Measurements from ENCODE around the gene SHQ1. TPM values are rescaled to one million over a fixed set of nuclear protein-coding genes. Genes with fewer than 3 reads are reported as not detected.

The SHQ1 gene
- total RNA-seq, 3 donors from 2014 or later (not counting 1 experiment from before 2014, with no cell fraction given): 16.3 to 36.7 (median 35.9) TPM

GRCh38 chr3:72855001-72855400, 6.8 kb upstream of the SHQ1 start:
- no peak for TF ChIP-seq CTCF (IDR thresholded peaks at IDR 0.05)
- Mint-ChIP-seq H3K36me3 (no peaks in the 10 kb centered on the region), H3K27me3 (ENCODE audit: low read depth in 2 of 2) (peaks cover 4 to 13% of the 10 kb centered on the region in 2 donors), H3K27ac (no peak overlapping the region), H3K9me3 (no peaks in the 10 kb centered on the region), H3K4me3 (no peak overlapping the region), H3K4me1 (no peaks in the 10 kb centered on the region)
- intact Hi-C loops (cut with micrococcal nuclease): no loop called here
- ATAC-seq: no peak
- Histone ChIP-seq H3K9me3 (ENCODE audit: control insufficient read depth, insufficient read depth, low read length) (no peaks in the 10 kb centered on the region), H3K4me3 (ENCODE audit: low read length) (no peak overlapping the region), H3K27me3 (ENCODE audit: control insufficient read depth, insufficient read depth, low read length) (no peaks in the 10 kb centered on the region), H3K27ac (ENCODE audit: low read length) (no peak overlapping the region), H3K36me3 (ENCODE audit: control insufficient read depth, insufficient read depth, low read length) (no peaks in the 10 kb centered on the region), H3K4me1 (ENCODE audit: control insufficient read depth, insufficient read depth, low read length) (no peaks in the 10 kb centered on the region)
- no peak for DNase-seq
- 92% methylated on average over 7 of the region's 7 CpGs for WGBS (ENCODE audit: insufficient coverage)

GRCh38 chr3:72848703-72849081, 447 bp upstream of the SHQ1 start:
- H3K27ac Mint-ChIP-seq: peak overlapping the region; percentile 74 to 83
- no peaks in the 10 kb centered on the region for H3K27me3 Mint-ChIP-seq (ENCODE audit: low read depth in 2 of 2)
- no peak for TF ChIP-seq CTCF (IDR thresholded peaks at IDR 0.05)
- peaks cover 39 to 45% of the 10 kb centered on the region in 2 donors for H3K4me1 Mint-ChIP-seq
- peak overlapping the region; percentile 16 for H3K27ac ChIP-seq (ENCODE audit: low read length)
- H3K9me3 Mint-ChIP-seq: no peaks in the 10 kb centered on the region
- no peaks in the 10 kb centered on the region for H3K9me3 ChIP-seq (ENCODE audit: control insufficient read depth, insufficient read depth, low read length)
- ATAC-seq (peak; percentile 27 to 40 (median 36)), DNase-seq (peak in 1 of 2 donors; percentile 78)
- WGBS (ENCODE audit: insufficient coverage): 0% methylated on average over 11 of the region's 11 CpGs
- no peaks in the 10 kb centered on the region for H3K27me3 ChIP-seq (ENCODE audit: control insufficient read depth, insufficient read depth, low read length)
- intact Hi-C loops (cut with micrococcal nuclease): loop anchor here (10.0 kb wide), 1 partner anchor 1144 kb away; no protein-coding TSS in a partner anchor
- peak overlapping the region; percentile 81 for H3K4me3 ChIP-seq (ENCODE audit: low read length)
- H3K36me3 ChIP-seq (ENCODE audit: control insufficient read depth, insufficient read depth, low read length): no peaks in the 10 kb centered on the region
- H3K4me3 Mint-ChIP-seq: peak overlapping the region; percentile 93
- H3K4me1 ChIP-seq (ENCODE audit: control insufficient read depth, insufficient read depth, low read length): peaks cover 10% of the 10 kb centered on the region
- H3K36me3 Mint-ChIP-seq: no peaks in the 10 kb centered on the region

- intact Hi-C loops (cut with micrococcal nuclease): loop anchor here (10.0 kb wide), 1 partner anchor 1142 kb away; no protein-coding TSS in a partner anchor
- H3K27me3 Mint-ChIP-seq (ENCODE audit: low read depth in 2 of 2): no peaks in the 10 kb centered on the region
- H3K27me3 ChIP-seq (ENCODE audit: control insufficient read depth, insufficient read depth, low read length): no peaks in the 10 kb centered on the region
- DNase-seq (peak in 1 of 2 donors; percentile 7), ATAC-seq (no peak)
- H3K36me3 ChIP-seq (ENCODE audit: control insufficient read depth, insufficient read depth, low read length): peaks cover 2% of the 10 kb centered on the region
- no peaks in the 10 kb centered on the region for H3K36me3 Mint-ChIP-seq
- peaks cover 39 to 45% of the 10 kb centered on the region in 2 donors for H3K4me1 Mint-ChIP-seq
- H3K4me1 ChIP-seq (ENCODE audit: control insufficient read depth, insufficient read depth, low read length): peaks cover 10% of the 10 kb centered on the region
- H3K9me3 Mint-ChIP-seq: no peaks in the 10 kb centered on the region
- 34% methylated on average over 6 of the region's 6 CpGs for WGBS (ENCODE audit: insufficient coverage)
- H3K4me3 Mint-ChIP-seq: peak overlapping the region; percentile 93
- no peaks in the 10 kb centered on the region for H3K9me3 ChIP-seq (ENCODE audit: control insufficient read depth, insufficient read depth, low read length)
- TF ChIP-seq CTCF (IDR thresholded peaks at IDR 0.05): no peak
- no peak overlapping the region for H3K27ac ChIP-seq (ENCODE audit: low read length)
- H3K27ac Mint-ChIP-seq: peak overlapping the region; percentile 74 to 83
- H3K4me3 ChIP-seq (ENCODE audit: low read length): peak overlapping the region; percentile 81
Measured at GRCh38 chr3:72847282-72847681, 963 bp downstream of the SHQ1 start.

- H3K27ac Mint-ChIP-seq: no peak overlapping the region
Measured at GRCh38 chr3:72846166-72846565, 2.1 kb downstream of the SHQ1 start.

More at GRCh38 chr3:72846166-72846565, 2.1 kb downstream of the SHQ1 start:
- Histone ChIP-seq H3K9me3 (ENCODE audit: control insufficient read depth, insufficient read depth, low read length) (no peaks in the 10 kb centered on the region), H3K27ac (ENCODE audit: low read length) (no peak overlapping the region), H3K27me3 (ENCODE audit: control insufficient read depth, insufficient read depth, low read length) (no peaks in the 10 kb centered on the region), H3K4me1 (ENCODE audit: control insufficient read depth, insufficient read depth, low read length) (peaks cover 10% of the 10 kb centered on the region), H3K4me3 (ENCODE audit: low read length) (no peak overlapping the region), H3K36me3 (ENCODE audit: control insufficient read depth, insufficient read depth, low read length) (peaks cover 13% of the 10 kb centered on the region)
- DNase-seq (no peak), ATAC-seq (no peak)
- Mint-ChIP-seq H3K27me3 (ENCODE audit: low read depth in 2 of 2) (no peaks in the 10 kb centered on the region), H3K4me3 (peak overlapping the region; percentile 35), H3K4me1 (peaks cover 39 to 45% of the 10 kb centered on the region in 2 donors), H3K36me3 (no peaks in the 10 kb centered on the region), H3K9me3 (no peaks in the 10 kb centered on the region)
- WGBS (ENCODE audit: insufficient coverage): 95% methylated on average over 10 of the region's 10 CpGs
- intact Hi-C loops (cut with micrococcal nuclease): loop anchor here (10.0 kb wide), 1 partner anchor 1141 kb away; no protein-coding TSS in a partner anchor
- no peak for TF ChIP-seq CTCF (IDR thresholded peaks at IDR 0.05)

Data from natural killer cell (primary cell).